Epithelial cell of proximal tubule (primary cell): ENCODE data around the gene TXNDC15. TPM values are rescaled to one million over a fixed set of nuclear protein-coding genes. Genes with fewer than 3 reads are reported as not detected.
"Not testable (repeated sequence)": the region's sequence is repeated elsewhere in the genome, so short reads cannot be mapped to it uniquely, and the experiment has no call there.

Experiments
- DNase-seq: peaks from one replicate; pipeline ENCODE4 v3.0.0-alpha.2; 2011; ENCODE audit warnings: low read depth
- H3K4me3 ChIP-seq: 2 replicates; pipeline ENCODE4 v1.5.1; 2011; ENCODE audit warnings: low read depth, mild to moderate bottlenecking, low read length
- CTCF ChIP-seq: conservative IDR thresholded peaks from 2 replicates; pipeline ENCODE4 v1.5.1; 2012; ENCODE audit warnings: low read depth, mild to moderate bottlenecking, low read length
- total RNA-seq: library from RNA; depleted of rRNA; stranded (reverse); fragments of >200 nt; gene quantifications from 2 replicates; pipeline ENCODE4 v1.2.3, GENCODE V29; 2015

TXNDC15 gene
- total RNA-seq, 1 donor from 2014 or later, result 48.1 TPM

DNA sequence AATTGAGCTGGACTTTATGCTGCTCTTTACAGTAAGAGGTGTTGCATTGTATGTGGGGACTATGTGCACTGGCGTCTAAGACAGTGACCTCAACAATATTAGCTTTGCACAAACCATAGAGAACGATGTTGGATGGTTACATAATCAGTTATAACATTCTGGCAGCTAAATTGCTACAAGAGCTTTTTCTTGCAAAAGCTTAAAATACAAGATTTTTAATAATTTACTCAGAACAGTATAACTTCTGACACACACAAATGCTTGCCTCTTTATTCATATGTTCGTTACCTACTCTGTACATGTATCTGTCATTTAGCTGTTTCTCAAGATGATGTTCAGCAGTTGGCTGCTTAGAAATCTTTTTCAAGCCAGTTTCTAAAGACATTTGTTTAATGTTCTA, 16.8 kb upstream of the TXNDC15 start:
- no peak for DNase-seq
- no peak overlapping the region for H3K4me3 ChIP-seq
- no peak for TF ChIP-seq CTCF

DNA sequence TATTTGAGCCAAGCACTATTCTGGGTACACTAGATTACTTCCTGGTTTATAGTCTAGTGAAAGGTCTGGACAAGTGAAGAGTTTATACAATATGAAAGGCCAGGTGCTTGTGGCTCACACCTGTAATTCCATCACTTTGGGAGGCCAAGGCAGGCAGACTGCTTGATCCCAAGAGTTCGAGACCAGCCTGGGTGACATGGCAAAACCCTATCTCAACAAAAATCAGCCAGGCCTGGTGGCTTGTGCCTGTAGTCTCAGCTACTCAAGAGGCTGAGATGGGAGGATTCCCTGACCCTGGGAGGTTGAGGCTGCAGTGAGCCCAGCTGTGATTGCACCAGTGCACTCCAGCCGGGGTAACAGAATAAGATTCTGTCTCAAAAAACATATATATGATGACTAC, 9.5 kb upstream of the TXNDC15 start:
- DNase-seq, result no peak
- H3K4me3 ChIP-seq, result no peak overlapping the region
- no peak for TF ChIP-seq CTCF

DNA sequence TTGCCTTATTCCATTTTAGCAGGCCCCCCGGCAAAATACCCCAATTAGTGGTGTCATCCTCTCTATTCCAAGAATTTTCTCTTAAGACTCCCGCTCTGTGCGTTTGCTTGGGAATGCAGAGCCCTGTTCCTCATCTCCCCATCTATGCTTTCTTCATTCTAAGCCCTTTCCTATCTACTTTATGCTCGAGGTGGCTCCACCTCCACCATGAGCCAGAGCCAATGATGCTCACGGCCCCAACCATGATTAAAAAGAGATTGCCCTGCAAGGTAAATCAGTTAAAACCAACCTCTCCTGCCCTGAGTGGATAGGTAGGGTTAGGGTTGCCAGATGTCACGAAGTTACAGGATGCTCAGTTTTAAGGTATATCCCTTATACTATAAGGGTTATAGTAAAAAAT, 677 bp upstream of the TXNDC15 start:
- H3K4me3 ChIP-seq, result peak overlapping the region; percentile 90
- no peak for DNase-seq
- no peak for TF ChIP-seq CTCF

DNA sequence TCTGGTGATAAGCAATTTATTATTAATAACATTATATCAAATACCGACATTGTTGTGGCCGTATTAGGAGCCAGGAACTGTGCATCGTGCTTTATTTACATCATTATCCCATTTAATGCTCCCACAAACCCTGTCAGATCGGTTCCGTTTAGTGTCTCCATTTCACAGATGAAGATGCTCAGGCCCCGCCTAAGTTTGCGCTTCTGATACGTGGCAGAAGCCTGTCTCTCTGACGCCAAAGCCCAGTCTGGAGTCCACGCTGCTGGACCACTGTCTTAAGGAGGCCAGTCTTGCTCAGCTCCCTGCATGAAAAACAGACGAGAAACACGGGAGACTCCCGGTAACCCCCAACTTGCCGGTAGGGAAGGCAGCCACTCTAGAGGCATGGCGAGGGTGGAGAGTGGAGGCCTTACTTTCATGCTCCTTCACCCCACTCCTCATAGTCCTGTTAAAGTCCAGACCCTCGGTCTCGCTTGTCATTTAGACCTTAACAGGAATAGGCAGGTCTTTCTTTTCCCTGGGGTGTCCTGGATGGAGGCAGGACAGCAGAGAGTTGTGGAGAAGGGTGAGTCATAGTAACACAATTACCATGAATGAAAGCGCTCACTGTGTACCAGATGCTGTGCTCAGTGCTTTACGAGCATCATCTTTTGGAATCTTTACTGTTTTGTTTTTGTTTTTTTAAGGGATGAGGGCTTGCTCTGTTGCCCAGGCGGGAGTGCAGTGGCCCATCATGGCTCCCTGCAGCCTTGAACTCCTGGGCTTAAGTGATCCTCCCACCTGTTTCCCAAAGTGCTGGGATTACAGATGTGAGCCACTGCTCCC, 872 bp downstream of the TXNDC15 start:
- DNase-seq, result peak; percentile 35
- peak overlapping the region; percentile 90 for H3K4me3 ChIP-seq
- no peak for TF ChIP-seq CTCF

DNA sequence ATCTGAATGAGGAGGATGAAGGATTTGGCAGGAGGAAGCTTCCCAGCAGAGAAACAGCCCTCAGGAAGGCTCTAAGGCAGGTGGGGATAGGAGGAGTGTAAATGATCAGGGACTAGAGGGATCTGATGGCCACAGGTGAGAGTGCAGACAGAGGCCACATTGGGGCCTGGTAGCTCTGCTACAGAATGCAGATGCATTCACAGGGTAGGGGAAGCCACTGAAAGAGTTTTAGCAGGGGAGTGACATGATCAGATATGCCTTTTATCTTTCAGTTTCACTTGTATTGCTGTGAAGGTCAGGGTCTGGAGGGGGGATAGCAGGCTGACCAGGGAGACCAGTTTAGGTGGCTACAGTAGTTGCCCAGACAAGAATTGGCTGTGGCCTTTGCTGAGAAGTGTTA, 3.0 kb downstream of the TXNDC15 start:
- no peak for DNase-seq
- TF ChIP-seq CTCF, result no peak
- no peak overlapping the region for H3K4me3 ChIP-seq

GRCh38 chr5:134878403-134878802, 4.2 kb downstream of the TXNDC15 start:
- H3K4me3 ChIP-seq, result no peak overlapping the region
- no peak for DNase-seq
- TF ChIP-seq CTCF, result no peak

DNA sequence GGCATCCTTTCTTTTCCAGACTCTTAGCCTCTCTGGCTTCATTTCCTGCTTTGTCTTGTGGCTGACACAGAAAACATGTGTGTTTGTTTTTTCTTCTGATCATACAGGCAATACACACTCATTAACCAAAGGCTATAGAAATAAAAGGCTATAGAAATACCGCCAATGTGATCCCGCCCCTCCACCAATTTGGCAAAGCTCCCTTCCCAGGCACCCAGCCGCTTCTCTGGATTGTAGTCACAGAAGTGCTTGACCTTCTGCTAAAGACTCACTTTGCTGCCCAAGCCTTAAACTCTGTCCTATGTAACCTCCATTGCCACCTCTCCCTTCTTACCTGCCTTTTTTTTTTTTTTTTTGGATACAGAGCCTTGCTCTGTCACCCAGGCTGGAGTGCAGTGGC, 5.3 kb downstream of the TXNDC15 start:
- TF ChIP-seq CTCF, result no peak
- H3K4me3 ChIP-seq, result no peak overlapping the region
- DNase-seq, result no peak

GRCh38 chr5:134880937-134881336, 6.8 kb downstream of the TXNDC15 start:
- H3K4me3 ChIP-seq, DNase-seq: not testable (repeated sequence)

DNA sequence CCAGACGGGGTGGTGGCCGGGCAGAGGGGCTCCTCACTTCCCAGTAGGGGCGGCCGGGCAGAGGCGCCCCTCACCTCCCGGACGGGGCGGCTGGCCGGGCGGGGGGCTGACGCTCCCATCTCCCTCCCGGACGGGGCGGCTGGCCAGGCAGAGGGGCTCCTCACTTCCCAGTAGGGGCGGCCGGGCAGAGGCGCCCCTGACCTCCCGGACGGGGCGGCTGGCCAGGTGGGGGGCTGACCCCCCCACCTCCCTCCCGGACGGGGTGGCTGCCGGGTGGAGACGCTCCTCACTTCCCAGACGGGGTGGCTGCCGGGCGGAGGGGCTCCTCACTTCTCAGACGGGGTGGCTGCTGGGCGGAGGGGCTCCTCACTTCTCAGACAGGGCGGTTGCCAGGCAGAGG, 7.5 kb downstream of the TXNDC15 start:
- not testable (repeated sequence) for H3K4me3 ChIP-seq, DNase-seq
